Measurements from ENCODE around the gene STAT3.

Gene STAT3

DNA sequence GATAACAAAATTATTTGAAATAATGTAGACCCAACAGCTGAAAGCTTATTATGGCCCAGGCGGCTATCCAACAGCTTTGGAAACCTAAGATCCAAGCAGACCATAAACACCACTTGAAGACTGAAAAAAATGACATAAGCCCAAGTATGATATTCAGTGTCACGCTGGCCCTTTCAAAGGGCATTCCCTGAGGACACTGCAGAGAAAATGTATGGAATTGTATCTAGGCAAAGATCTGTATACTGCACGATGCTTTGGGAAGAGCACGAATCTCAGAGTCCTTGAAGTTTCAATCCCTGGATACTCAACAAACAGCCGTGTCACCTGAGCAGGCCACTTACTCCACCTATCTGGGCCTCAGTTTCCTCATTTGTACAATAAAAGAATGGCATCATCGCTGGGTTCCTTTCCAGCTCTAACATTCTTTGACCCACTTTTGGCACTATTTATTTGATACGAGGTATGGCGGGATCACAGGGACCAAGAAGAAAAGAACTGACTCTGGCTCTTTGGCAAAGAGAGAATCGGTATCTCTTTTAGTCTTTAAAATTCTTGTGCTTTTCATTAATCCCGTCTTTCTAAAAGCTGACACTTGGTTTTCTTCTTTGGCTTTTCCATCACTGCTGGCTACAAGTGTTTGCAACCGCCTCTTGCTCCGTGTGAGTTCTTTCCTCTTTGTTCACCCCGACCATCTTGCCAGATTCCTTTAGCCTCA, 113.3 kb downstream of the STAT3 start:
- TF ChIP-seq, protein P1, sequence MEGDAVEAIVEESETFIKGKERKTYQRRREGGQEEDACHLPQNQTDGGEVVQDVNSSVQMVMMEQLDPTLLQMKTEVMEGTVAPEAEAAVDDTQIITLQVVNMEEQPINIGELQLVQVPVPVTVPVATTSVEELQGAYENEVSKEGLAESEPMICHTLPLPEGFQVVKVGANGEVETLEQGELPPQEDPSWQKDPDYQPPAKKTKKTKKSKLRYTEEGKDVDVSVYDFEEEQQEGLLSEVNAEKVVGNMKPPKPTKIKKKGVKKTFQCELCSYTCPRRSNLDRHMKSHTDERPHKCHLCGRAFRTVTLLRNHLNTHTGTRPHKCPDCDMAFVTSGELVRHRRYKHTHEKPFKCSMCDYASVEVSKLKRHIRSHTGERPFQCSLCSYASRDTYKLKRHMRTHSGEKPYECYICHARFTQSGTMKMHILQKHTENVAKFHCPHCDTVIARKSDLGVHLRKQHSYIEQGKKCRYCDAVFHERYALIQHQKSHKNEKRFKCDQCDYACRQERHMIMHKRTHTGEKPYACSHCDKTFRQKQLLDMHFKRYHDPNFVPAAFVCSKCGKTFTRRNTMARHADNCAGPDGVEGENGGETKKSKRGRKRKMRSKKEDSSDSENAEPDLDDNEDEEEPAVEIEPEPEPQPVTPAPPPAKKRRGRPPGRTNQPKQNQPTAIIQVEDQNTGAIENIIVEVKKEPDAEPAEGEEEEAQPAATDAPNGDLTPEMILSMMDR (IDR thresholded peaks at IDR 0.05; ENCODE audit: low read depth, low read length, missing control alignments): no peak
- in situ Hi-C loops (cut with HindIII; ENCODE audit: low sequenced_read_pairs): no loop called here
- H3K4me3 ChIP-seq (ENCODE audit: low read depth, low read length): peak overlapping the region; percentile 66
- no peak for DNase-seq (ENCODE audit: low read depth)

DNA sequence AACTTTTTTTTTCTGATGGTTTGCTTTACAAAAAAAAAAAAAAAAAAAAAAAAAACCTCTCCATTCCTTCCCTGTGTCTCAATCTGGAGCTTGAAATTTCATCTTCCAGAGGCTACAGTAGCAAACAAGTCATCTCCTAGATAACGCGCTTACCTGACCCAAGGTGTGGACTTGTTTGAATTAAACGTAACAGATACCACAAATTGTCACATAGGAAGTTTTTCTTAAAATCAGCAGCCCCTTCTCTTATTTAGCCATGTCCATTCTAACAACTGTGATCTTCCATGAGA, 114.0 kb downstream of the STAT3 start:
- H3K4me3 ChIP-seq (ENCODE audit: low read depth, low read length): no peak overlapping the region
- TF ChIP-seq, protein P1 (IDR thresholded peaks at IDR 0.05; ENCODE audit: low read depth, low read length, missing control alignments): no peak
- in situ Hi-C loops (cut with HindIII; ENCODE audit: low sequenced_read_pairs): no loop called here
- DNase-seq (ENCODE audit: low read depth): no peak

DNA sequence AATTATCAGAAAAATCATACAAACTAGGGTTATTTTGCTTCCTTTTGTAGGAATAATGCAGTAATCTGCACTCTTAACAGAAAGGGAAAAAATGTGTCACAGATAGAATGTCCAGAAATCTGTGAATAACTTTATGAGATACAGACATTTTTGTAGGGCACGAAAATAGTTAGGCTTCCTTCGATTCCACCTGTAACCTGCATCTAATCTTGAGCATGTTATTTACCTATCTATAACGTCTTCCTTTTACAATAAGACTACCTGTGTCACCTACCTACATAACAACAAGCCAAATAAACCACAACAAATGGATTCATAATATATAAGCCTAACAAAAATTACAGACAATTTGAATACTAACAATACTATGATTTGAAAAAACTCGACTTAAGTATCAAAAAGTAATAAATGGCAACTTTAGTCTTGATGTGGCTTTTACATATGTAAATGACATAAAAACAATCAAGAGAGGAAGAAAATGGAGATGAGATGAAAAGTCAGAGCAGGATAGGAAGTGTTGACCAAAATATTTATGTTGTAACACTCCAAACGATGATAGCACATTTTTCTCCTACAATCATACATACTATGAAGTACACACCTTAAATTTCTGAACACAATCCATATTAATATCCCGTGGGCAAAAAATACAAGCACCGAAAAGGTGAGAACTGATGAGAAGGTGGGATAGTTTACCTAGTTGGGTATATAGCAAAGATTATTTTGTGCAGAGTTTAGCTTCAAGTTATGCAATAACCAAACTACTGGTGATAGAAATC, 114.6 kb downstream of the STAT3 start:
- in situ Hi-C loops (cut with HindIII; ENCODE audit: low sequenced_read_pairs): no loop called here
- TF ChIP-seq, protein P1 (IDR thresholded peaks at IDR 0.05; ENCODE audit: low read depth, low read length, missing control alignments): no peak
- DNase-seq (ENCODE audit: low read depth): no peak
- H3K4me3 ChIP-seq (ENCODE audit: low read depth, low read length): no peak overlapping the region

DNA sequence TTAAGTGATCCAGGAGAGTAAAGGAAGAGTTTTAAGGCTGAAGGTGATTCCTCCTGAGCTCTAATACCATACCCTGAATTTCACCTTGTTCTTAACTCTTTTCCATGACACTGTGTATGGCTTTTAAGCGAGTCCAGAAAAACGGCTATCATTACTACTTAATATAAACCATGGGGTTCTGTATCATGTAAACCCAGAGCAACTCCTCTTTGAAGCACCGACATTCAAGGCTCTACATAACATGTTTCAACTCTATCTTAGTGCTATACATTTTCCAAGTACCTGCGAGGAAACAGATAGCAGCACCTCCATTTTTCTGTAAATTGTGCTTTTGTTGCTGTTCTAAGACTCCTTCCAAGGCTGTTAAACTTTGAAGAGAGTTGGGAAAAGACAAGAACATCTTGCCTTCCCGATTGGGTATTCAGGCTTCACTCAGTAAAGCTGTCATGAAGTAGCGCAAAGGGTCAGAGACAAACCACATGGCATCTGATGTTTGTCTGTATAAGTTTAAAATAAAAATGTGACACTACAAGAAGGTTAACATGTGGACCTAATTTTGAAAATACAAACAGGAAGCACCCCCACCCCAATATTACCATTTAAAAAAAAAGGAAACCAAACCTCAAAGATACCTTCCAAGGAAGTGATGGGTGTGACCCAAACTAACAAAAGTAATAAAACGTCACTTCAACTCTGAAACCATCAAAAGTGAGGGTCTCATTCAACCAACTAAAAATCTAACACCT, 115.9 kb downstream of the STAT3 start:
- in situ Hi-C loops (cut with HindIII; ENCODE audit: low sequenced_read_pairs): no loop called here
- DNase-seq (ENCODE audit: low read depth): no peak
- TF ChIP-seq, protein P1 (IDR thresholded peaks at IDR 0.05; ENCODE audit: low read depth, low read length, missing control alignments): no peak
- no peak overlapping the region for H3K4me3 ChIP-seq (ENCODE audit: low read depth, low read length)

DNA sequence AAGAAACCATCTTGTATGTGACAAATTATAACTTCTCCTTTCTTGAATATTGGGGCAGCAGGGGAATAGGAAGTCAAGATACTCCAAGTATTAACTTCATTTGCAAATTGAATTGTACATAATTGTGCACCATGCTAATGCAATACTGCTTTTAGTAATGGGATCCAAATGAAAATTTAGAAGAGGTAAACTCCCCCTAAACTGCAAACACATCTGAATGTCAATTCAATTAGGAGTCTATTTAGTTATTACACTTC, 116.5 kb downstream of the STAT3 start:
- DNase-seq (ENCODE audit: low read depth): no peak
- TF ChIP-seq, protein P1 (IDR thresholded peaks at IDR 0.05; ENCODE audit: low read depth, low read length, missing control alignments): no peak
- in situ Hi-C loops (cut with HindIII; ENCODE audit: low sequenced_read_pairs): no loop called here
- H3K4me3 ChIP-seq (ENCODE audit: low read depth, low read length): no peak overlapping the region

DNA sequence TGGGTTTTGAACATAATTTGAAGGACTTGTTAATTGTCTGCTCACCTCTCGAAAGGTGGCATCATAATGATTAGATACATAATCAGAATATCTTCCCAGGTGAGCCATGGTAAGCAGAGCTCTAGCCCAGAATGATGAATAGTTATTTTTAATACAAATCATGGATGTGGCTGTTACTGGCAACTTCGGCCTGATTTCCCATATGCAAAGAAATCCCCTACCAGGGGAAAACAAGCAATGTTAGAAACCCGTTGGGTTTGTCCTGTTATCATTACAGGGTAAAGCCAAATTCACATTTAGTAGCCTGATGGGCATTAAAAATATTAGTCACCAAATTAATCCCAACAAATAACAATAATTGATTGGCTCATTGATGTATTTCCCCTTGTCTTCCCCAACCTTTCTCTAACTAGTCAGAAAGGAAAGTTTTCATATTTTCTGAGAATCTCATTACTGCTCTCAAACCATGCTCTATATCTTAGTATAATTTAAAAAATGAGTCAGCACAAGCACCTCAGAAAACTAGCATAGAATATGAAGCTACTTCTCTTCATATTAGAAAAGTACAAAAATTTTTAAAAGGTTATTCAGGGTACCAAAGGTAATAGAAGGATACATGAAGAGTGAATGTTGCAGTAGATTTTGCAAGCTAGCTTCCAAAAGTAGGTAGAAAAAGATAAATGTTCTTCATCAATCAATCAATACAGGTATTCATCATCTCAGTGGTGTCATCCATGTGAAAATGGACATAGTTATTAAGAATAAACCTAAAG, 117.0 kb downstream of the STAT3 start:
- no peak overlapping the region for H3K4me3 ChIP-seq (ENCODE audit: low read depth, low read length)
- in situ Hi-C loops (cut with HindIII; ENCODE audit: low sequenced_read_pairs): no loop called here
- TF ChIP-seq, protein P1 (IDR thresholded peaks at IDR 0.05; ENCODE audit: low read depth, low read length, missing control alignments): no peak
- no peak for DNase-seq (ENCODE audit: low read depth)

Measured in astrocyte of the cerebellum (primary cell).